ENCODE data around the gene MAD2L1BP.

Gene MAD2L1BP

DNA sequence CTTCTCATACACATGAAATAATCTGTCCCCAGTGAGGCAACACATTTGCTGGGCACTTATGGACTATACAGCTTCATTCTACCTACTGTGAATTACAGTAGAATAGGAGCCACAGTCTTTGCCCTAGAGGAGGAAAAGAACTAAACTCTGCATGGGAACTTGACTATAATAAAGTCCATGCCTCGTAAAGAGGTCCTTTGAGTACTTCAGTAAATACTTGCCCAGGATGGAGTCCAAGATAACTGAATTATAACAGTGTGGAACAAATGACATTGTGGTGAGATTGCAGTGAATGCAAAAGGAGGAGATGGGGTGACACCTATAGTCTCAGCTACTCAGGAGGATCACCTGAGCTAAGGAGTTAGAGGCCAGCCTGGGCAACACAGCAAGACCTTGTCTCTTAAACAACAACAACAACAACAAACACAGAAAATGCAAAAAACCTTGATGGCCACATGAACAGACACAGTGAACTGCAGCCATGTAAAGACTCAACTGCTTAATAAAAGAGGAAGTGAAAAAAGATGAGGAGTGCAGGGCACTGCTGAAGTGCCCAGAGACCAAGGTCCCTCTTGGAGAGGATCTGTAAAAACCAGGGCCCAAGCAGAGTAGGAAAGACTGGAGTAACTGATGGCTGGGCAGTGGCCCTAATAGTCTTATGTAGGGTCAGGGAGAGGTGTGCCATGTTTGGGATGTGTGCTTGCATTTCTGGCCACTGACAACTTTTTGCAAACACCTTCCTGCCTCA lies 48.2 kb downstream of the MAD2L1BP start:
- DNase-seq: peak; percentile 25 to 27

DNA sequence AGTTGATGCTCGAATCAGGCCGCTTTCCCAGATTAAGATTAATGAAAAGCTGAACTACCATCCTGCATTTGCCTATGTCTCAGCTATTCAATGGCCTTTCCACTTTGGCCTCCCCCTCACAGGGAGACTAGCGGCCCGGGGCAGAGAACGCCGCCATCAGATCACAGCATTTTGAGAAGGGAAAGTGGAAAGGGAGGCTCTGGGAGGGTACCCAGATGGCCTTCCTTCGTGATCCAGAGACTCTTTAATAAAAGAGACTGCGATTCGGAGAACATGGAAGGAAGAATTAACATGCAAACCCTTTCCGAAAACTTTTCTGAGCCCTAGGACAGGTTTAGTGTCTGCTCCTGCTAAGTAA lies 51.4 kb downstream of the MAD2L1BP start:
- DNase-seq: no peak

DNA sequence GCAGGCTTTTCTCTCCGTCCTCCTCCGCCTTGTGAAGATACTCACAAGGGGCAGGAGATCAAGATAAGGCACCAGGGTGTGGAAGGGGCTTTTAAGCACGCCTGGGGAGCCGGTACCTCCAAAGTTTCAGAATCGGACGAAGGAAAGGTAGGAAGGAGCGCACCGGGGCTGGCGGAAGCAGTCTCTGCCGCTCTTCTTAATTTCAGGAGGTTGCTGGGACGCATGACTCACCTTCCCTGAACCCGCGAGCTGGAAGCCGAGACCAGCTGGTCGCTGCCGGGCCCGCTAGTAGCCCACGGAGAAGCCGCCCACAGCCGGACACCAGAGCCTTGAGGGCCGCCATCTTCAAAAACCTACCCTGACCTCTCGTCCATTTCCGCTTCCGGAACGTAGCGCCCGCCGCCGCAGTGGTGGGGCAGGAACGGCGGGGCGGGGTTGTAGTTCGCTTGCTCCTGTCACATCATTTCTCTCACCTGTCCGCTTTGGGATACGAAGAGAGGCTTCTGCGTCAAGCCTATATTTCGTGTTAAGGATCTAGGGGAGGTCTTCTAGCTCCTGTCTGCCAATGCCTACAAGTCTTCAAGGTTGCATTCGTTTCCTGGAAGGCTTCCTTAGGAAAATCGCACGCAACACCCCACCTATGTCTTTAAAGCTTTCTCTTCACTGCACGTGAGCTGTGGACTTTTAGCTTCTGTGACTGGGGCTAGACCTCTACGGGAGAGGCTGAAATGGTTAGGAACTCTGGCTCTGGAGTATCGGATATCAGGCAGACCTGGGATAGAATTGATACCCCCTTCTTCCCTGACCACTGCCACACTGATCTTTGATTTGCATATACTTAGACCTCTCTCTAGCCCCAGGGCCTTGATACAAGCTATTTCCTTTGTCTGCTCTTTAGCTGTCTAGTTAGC lies 52.1 kb downstream of the MAD2L1BP start, which contains the start of gene MRPS18A:
Gene MRPS18A, minus strand, starts transcription at position 355 of the 911 bp plus-strand sequence. Its CDS starts 12 bp downstream, at position 343.
- DNase-seq: peak; percentile 79 to 91

DNA sequence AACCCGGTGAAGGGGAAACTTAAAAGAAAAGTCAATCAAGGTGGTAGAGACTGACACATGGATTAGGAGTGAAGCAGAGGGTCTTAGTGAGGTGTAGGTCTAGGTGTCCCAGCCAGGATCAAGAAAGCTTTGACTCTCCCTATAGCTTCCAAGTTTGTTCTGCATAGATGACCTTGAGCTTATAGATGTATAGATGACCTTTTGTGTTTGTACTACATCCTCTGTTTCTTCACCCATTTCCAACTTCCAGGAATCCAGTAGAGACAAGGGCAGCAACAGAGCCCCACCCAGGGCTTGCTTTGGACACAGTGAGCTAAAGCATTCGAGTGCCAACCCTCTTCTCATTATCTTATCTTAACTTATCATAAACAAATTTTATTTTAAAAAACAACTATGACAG lies 53.8 kb downstream of the MAD2L1BP start:
- DNase-seq: no peak
